Measurements from ENCODE around the gene HTR1E.

Gene HTR1E

GRCh38 chr6:87029711-87030314 is 92.5 kb downstream of the HTR1E start:
- TF ChIP-seq CTCF (IDR thresholded peaks at IDR 0.05; ENCODE audit: insufficient read depth, low read depth, low read length, missing control alignments): peak; percentile 50
- H3K4me3 ChIP-seq (ENCODE audit: low read length): no peak overlapping the region
- DNase-seq (ENCODE audit: low read depth): peak; percentile 76

GRCh38 chr6:87040729-87041128 is 103.4 kb downstream of the HTR1E start:
- H3K4me3 ChIP-seq (ENCODE audit: low read length): no peak overlapping the region
- TF ChIP-seq CTCF (IDR thresholded peaks at IDR 0.05; ENCODE audit: insufficient read depth, low read depth, low read length, missing control alignments): no peak
- no peak for DNase-seq (ENCODE audit: low read depth)

- DNase-seq (ENCODE audit: low read depth): no peak
- no peak for TF ChIP-seq CTCF (IDR thresholded peaks at IDR 0.05; ENCODE audit: insufficient read depth, low read depth, low read length, missing control alignments)
- H3K4me3 ChIP-seq (ENCODE audit: low read length): no peak overlapping the region
Observed at GRCh38 chr6:87045521-87046075, 108.3 kb downstream of the HTR1E start.

- TF ChIP-seq CTCF (IDR thresholded peaks at IDR 0.05; ENCODE audit: insufficient read depth, low read depth, low read length, missing control alignments): no peak
- DNase-seq (ENCODE audit: low read depth): no peak
- H3K4me3 ChIP-seq (ENCODE audit: low read length): no peak overlapping the region
Observed at GRCh38 chr6:87049779-87050178, 112.5 kb downstream of the HTR1E start.

GRCh38 chr6:87053312-87053711 is 116.0 kb downstream of the HTR1E start:
- H3K4me3 ChIP-seq (ENCODE audit: low read length): no peak overlapping the region
- no peak for TF ChIP-seq CTCF (IDR thresholded peaks at IDR 0.05; ENCODE audit: insufficient read depth, low read depth, low read length, missing control alignments)
- no peak for DNase-seq (ENCODE audit: low read depth)

GRCh38 chr6:87054143-87054833 is 117.0 kb downstream of the HTR1E start:
- TF ChIP-seq CTCF (IDR thresholded peaks at IDR 0.05; ENCODE audit: insufficient read depth, low read depth, low read length, missing control alignments): no peak
- DNase-seq (ENCODE audit: low read depth): no peak
- no peak overlapping the region for H3K4me3 ChIP-seq (ENCODE audit: low read length)

Data from epithelial cell of esophagus (primary cell).